ENCODE results near the gene TMUB1.
A peak's percentile ranks its signal among the peaks of the same experiment; 100 is the strongest.

The TMUB1 gene

GRCh38 chr7:151079199-151079910 lies 3.9 kb downstream of the TMUB1 start:
- no peak overlapping the region for H2AFZ ChIP-seq (ENCODE audit: low read length)
- peaks cover 34% of the 10 kb centered on the region for H3K36me3 ChIP-seq (ENCODE audit: insufficient read depth, low read length)
- H4K20me1 ChIP-seq (ENCODE audit: insufficient read depth, low read length) = no peaks in the 10 kb centered on the region
- TF ChIP-seq EZH2 (IDR thresholded peaks at IDR 0.05; ENCODE audit: borderline replicate concordance, low read length) (no peak), CTCF (IDR thresholded peaks at IDR 0.05; ENCODE audit: low read length) (no peak)
- no peak overlapping the region for H3K27ac ChIP-seq (ENCODE audit: low read depth, low read length, poor library complexity, severe bottlenecking)
- peak overlapping the region; percentile 82 for H3K4me3 ChIP-seq (ENCODE audit: low read depth, low read length, poor library complexity, severe bottlenecking)
- no peaks in the 10 kb centered on the region for H3K9me2 ChIP-seq (ENCODE audit: low read depth, low read length)
- H3K79me2 ChIP-seq (ENCODE audit: insufficient read depth, low read length) = no peaks in the 10 kb centered on the region
- no peaks in the 10 kb centered on the region for H3K27me3 ChIP-seq (ENCODE audit: insufficient read depth, low read length)
- peak overlapping the region; percentile 92 for H3K9ac ChIP-seq (ENCODE audit: low read length)
- no peaks in the 10 kb centered on the region for H3K9me3 ChIP-seq (ENCODE audit: low read length)
- peaks cover 4% of the 10 kb centered on the region; the same call in 1 of the 2 replicates for H3F3A ChIP-seq (ENCODE audit: insufficient read depth, low read length)
- peak overlapping the region; percentile 90 for H3K4me2 ChIP-seq (ENCODE audit: low read length)
- H3K4me1 ChIP-seq (ENCODE audit: insufficient read depth, low read length, severe bottlenecking) = peaks cover 43% of the 10 kb centered on the region

GRCh38 chr7:151078233-151079040 lies 4.9 kb downstream of the TMUB1 start:
- Histone ChIP-seq H3K4me1 (ENCODE audit: insufficient read depth, low read length, severe bottlenecking) (peaks cover 38% of the 10 kb centered on the region), H3K79me2 (ENCODE audit: insufficient read depth, low read length) (no peaks in the 10 kb centered on the region), H3K4me3 (ENCODE audit: low read depth, low read length, poor library complexity, severe bottlenecking) (peak overlapping the region; percentile 82), H3K9ac (ENCODE audit: low read length) (peak overlapping the region; percentile 7; the same call in 1 of the 2 replicates), H3K27me3 (ENCODE audit: insufficient read depth, low read length) (no peaks in the 10 kb centered on the region), H3K27ac (ENCODE audit: low read depth, low read length, poor library complexity, severe bottlenecking) (peak overlapping the region; percentile 56), H2AFZ (ENCODE audit: low read length) (no peak overlapping the region), H3K9me3 (ENCODE audit: low read length) (no peaks in the 10 kb centered on the region), H4K20me1 (ENCODE audit: insufficient read depth, low read length) (no peaks in the 10 kb centered on the region), H3K9me2 (ENCODE audit: low read depth, low read length) (no peaks in the 10 kb centered on the region), H3K36me3 (ENCODE audit: insufficient read depth, low read length) (peaks cover 43% of the 10 kb centered on the region), H3K4me2 (ENCODE audit: low read length) (peak overlapping the region; percentile 90; the same call in 1 of the 2 replicates), H3F3A (ENCODE audit: insufficient read depth, low read length) (peaks cover 4% of the 10 kb centered on the region; the same call in 1 of the 2 replicates)
- TF ChIP-seq EZH2 (IDR thresholded peaks at IDR 0.05; ENCODE audit: borderline replicate concordance, low read length) = no peak
- TF ChIP-seq CTCF (IDR thresholded peaks at IDR 0.05; ENCODE audit: low read length) = no peak

GRCh38 chr7:151077705-151078232 lies 5.5 kb downstream of the TMUB1 start:
- TF ChIP-seq CTCF (IDR thresholded peaks at IDR 0.05; ENCODE audit: low read length) (no peak), EZH2 (IDR thresholded peaks at IDR 0.05; ENCODE audit: borderline replicate concordance, low read length) (no peak)
- H3K9ac ChIP-seq (ENCODE audit: low read length) = no peak overlapping the region; the same call in 1 of the 2 replicates
- H3K9me2 ChIP-seq (ENCODE audit: low read depth, low read length) = no peaks in the 10 kb centered on the region
- peak overlapping the region; percentile 56 for H3K27ac ChIP-seq (ENCODE audit: low read depth, low read length, poor library complexity, severe bottlenecking)
- no peaks in the 10 kb centered on the region for H3K9me3 ChIP-seq (ENCODE audit: low read length)
- peaks cover 4% of the 10 kb centered on the region; the same call in 1 of the 2 replicates for H3F3A ChIP-seq (ENCODE audit: insufficient read depth, low read length)
- H3K27me3 ChIP-seq (ENCODE audit: insufficient read depth, low read length) = no peaks in the 10 kb centered on the region
- H3K36me3 ChIP-seq (ENCODE audit: insufficient read depth, low read length) = peaks cover 43% of the 10 kb centered on the region
- peaks cover 37% of the 10 kb centered on the region for H3K4me1 ChIP-seq (ENCODE audit: insufficient read depth, low read length, severe bottlenecking)
- H3K79me2 ChIP-seq (ENCODE audit: insufficient read depth, low read length) = no peaks in the 10 kb centered on the region
- H4K20me1 ChIP-seq (ENCODE audit: insufficient read depth, low read length) = no peaks in the 10 kb centered on the region
- no peak overlapping the region; the same call in 1 of the 2 replicates for H3K4me2 ChIP-seq (ENCODE audit: low read length)
- H2AFZ ChIP-seq (ENCODE audit: low read length) = no peak overlapping the region
- H3K4me3 ChIP-seq (ENCODE audit: low read depth, low read length, poor library complexity, severe bottlenecking) = no peak overlapping the region
